NCI-H446 (cell line): Measurements from ENCODE around the gene ABCA10.

ENCODE experiments used
- DNase-seq, 2 experiments: peaks; one replicate each; lab custom pipeline; 2025; lab: John Stamatoyannopoulos, UW

The ABCA10 gene

GRCh38 chr17:69159418-69159817, 69.2 kb downstream of the ABCA10 start:
- DNase-seq, result no peak

GRCh38 chr17:69154267-69154666, 74.4 kb downstream of the ABCA10 start:
- DNase-seq, result no peak

- DNase-seq, result no peak
Measured at GRCh38 chr17:69150333-69150732, 78.3 kb downstream of the ABCA10 start.

- no peak for DNase-seq
Measured at GRCh38 chr17:69147460-69147859, 81.2 kb downstream of the ABCA10 start.

DNA sequence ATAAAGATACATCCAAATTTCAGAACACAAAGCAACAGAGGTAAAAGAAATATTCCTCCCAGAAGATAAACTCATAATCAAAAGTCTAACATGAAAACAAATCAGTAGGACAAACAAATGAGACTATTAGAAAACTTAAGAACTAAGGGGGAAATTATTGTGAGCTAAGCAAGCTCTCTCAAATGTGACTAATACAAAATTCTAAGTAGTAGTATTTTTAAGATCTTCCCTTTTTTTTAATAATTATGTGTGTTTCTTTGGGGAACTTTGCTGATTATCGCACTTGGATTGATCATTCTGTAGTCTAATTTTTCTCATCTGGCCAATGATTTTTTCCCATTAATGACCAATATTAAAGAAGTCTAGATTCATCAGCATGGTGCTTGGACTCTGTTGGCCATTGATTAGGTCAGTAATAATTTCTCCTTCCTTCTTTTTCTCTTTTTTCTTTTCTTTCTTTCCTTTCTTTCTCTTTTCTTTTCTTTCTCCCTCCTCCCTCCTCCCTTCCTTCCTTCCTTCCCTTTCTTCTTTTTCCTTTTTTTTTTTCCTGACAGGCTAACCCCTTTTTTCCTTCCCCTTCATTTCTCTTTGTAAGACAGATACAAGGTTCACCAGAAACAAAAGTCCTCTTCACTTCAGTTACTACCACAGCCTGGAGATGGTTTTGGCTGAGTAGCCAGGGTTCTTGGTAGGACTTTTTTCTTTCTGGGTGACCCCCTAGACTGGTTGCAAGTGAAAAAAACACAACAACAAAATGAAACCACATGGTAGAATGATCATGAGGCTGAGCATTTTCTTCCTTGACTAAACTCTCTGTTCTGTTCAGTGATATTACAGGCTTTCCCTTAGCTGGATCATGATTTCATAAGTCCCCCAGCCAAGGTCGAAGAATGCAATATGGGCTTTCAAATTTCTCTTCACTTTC, 84.0 kb downstream of the ABCA10 start:
- DNase-seq, result no peak

- no peak for DNase-seq
Measured at GRCh38 chr17:69143683-69144231, 84.9 kb downstream of the ABCA10 start.

DNA sequence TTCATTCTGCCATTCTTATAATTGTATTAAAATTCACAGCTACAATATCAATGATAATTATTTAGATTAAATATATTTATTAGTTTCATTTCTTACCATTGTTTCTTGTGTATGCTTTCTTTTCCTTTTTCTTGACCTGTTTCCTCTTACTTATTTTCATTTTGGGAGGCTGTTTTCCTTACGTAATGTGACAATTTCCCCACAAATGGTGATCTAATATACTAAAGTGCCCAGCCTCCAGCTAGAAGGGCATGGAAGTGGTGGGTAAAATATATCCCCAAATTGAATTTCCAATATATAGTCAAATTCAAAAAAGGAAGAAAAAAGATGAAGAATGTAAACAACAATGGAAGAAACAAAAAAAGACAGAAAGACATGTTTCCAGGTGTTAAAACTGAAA, 85.5 kb downstream of the ABCA10 start:
- DNase-seq, result no peak

DNA sequence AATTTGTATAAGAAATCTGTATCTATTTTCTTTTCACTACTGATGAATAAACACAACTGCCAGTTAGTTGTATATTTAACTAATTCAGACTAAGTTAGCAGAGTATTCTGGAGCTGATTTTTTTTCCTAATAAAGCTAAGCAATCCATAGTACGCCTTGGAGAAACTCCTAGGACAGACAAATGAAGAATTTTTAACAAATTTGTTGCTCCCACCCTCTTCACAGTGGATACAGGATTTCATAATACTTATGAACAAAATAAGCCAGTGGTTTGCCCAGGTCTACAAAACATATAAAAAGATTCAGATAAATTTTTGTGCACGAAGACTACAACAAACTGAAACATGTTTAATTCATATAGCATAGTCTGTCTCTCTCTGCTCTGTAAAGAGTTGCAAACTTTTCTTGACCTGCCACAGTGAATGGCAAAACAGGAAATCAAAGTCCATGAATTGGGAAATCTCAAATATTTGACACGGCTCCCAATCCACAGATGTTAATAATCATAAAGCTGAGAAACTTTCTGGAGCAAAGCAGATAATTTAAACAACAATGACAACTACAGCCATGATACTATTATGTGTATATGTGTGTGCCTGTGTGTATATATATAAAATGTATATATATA, 86.3 kb downstream of the ABCA10 start:
- DNase-seq, result no peak

- DNase-seq, result no peak
Measured at GRCh38 chr17:69141431-69142174, 87.0 kb downstream of the ABCA10 start, which contains the start of gene ABCA6. Gene ABCA6 (minus strand): TSS chr17:69141895. CDS start chr17:69140703, 1,192 bp downstream.

- DNase-seq, result no peak
Measured at GRCh38 chr17:69134112-69134511, 94.5 kb downstream of the ABCA10 start.

DNA sequence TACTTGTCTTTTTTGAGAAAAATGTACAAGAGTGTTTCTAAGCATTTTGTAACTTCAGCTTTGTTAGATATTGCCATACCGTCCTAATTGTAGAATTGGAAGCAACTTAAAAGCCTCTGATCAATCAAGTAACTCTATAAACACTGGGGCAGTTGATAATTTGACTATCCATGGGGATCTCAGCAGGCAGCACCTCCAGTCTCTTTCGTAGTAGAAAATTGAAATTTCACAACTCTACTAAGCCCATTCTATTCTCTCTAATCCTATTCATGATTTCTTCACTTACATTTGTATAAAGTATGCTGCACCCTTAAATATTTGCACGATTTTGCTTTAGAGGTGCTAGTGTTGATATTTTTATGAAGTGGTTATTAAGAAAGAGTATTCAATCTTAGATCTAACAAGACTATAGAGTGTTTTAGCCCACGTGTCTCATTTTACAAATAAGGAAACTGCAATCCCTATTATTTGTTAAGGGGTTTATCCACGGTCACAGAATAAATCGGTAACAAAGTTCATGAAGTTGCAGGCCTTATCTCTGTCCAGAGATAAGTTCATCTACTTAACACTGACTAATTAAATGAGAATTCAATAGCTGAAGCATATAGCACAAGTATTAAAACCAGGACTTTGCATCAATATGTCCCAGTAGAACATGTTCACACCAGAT, 97.9 kb downstream of the ABCA10 start:
- DNase-seq, result no peak

- DNase-seq, result no peak
Measured at GRCh38 chr17:69123626-69124025, 105.0 kb downstream of the ABCA10 start.

GRCh38 chr17:69122065-69122464, 106.6 kb downstream of the ABCA10 start:
- DNase-seq, result no peak

- DNase-seq, result no peak
Measured at GRCh38 chr17:69117855-69118784, 110.5 kb downstream of the ABCA10 start.

DNA sequence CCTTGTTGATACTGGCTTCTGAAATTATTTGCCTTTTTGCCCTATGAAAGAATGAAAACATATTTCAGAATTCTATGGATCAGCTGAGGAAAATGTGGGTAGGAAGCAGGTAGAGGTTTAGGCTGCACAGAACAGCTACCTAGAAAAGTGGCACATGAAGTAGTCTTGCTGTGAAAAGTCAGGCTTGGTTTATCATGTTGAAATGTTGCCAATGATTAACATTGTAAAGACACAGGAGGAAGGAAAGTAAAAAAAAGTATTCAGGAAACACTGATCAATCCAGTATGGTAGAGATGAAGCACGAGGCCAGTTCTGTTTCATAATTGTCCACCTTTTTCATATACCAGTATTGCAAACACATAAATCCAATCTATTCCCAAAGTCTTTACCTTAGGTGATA, 116.8 kb downstream of the ABCA10 start:
- DNase-seq, result no peak

- DNase-seq, result no peak
Measured at GRCh38 chr17:69105907-69106730, 122.5 kb downstream of the ABCA10 start.

GRCh38 chr17:69103557-69104233, 124.9 kb downstream of the ABCA10 start:
- DNase-seq, result no peak

- DNase-seq, result no peak
Measured at GRCh38 chr17:69098625-69099024, 130.0 kb downstream of the ABCA10 start.
